ENCODE results near the gene SUN1. TPM values are rescaled to one million over a fixed set of nuclear protein-coding genes. Genes with fewer than 3 reads are reported as not detected.

The SUN1 gene
- total and polyA plus RNA-seq, 2 donors from 2014 or later = 40.4 to 168 TPM

DNA sequence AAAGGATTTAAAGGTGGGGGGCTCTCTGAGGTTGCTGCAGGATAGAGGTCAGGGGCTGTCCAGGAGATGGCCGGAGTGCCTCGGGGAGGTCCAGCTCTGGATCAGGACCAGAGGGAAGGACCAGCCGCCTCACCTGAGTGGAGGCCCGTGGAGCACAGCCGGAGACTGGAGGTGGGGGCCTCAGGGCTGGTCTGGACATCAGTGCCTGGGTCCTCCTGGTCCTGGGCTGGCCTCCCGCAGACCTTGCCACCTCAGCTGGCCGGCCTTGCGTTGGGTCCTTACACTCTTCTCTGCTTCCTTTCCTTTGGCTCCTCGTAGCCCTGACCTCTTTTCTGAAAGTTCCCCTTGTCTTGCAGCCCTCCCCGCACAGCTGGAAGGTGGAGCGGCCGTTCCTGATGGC, 2.0 kb downstream of the SUN1 start:
- Histone ChIP-seq H3K36me3 (ENCODE audit: control insufficient read depth in 2 of 3, insufficient read depth in 3 of 3, low read length in 3 of 3) (peaks cover 0 to 7% (median 4%) of the 10 kb centered on the region in 3 donors), H3K4me1 (ENCODE audit: control insufficient read depth in 2 of 3, insufficient read depth in 2 of 3, low read depth in 1 of 3, low read length in 3 of 3) (peaks cover 0 to 29% (median 18%) of the 10 kb centered on the region in 3 donors), H3K27me3 (ENCODE audit: control insufficient read depth, insufficient read depth, low read length) (no peaks in the 10 kb centered on the region), H3K9ac (ENCODE audit: low read length in 3 of 3) (no peak overlapping the region), H3K9me3 (ENCODE audit: control insufficient read depth in 2 of 3, insufficient read depth in 1 of 3, low read length in 3 of 3) (no peaks in the 10 kb centered on the region), H3K4me3 (ENCODE audit: low read length in 3 of 3) (no peak overlapping the region), H3K27ac (ENCODE audit: low read depth in 2 of 2, low read length in 2 of 2) (peak overlapping the region; percentile 16 to 54)
- TF ChIP-seq, protein P1, sequence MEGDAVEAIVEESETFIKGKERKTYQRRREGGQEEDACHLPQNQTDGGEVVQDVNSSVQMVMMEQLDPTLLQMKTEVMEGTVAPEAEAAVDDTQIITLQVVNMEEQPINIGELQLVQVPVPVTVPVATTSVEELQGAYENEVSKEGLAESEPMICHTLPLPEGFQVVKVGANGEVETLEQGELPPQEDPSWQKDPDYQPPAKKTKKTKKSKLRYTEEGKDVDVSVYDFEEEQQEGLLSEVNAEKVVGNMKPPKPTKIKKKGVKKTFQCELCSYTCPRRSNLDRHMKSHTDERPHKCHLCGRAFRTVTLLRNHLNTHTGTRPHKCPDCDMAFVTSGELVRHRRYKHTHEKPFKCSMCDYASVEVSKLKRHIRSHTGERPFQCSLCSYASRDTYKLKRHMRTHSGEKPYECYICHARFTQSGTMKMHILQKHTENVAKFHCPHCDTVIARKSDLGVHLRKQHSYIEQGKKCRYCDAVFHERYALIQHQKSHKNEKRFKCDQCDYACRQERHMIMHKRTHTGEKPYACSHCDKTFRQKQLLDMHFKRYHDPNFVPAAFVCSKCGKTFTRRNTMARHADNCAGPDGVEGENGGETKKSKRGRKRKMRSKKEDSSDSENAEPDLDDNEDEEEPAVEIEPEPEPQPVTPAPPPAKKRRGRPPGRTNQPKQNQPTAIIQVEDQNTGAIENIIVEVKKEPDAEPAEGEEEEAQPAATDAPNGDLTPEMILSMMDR (IDR thresholded peaks at IDR 0.05; ENCODE audit: borderline replicate concordance, extremely low read depth, insufficient read depth) = no peak
- FAIRE-seq (no peak), DNase-seq (peak in 1 of 5 donors; percentile 67)
- intact Hi-C loops (cut with DNase I) = no loop called here

DNA sequence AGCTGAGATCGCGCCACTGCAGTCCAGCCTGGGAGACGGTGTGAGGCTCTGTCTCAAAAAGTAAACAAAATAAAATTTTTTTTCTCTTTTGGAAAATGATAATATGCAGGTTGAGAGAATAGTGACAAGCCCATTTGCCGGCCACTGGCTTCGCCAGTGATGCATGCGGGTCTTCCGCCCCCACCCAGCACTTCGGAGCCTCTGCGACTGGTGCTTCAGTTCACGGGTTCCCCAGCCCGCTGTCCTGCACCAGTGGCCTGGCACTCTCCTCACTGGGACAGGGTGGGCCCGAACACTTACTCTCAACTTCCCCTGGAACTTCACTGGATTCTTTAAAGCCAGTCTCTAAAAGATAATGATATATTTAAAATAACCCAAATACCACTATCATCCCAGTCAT, 2.7 kb downstream of the SUN1 start:
- FAIRE-seq (no peak), DNase-seq (peak in 1 of 5 donors; percentile 52)
- H3K4me1 ChIP-seq (ENCODE audit: control insufficient read depth in 2 of 3, insufficient read depth in 2 of 3, low read depth in 1 of 3, low read length in 3 of 3) = peaks cover 0 to 29% (median 18%) of the 10 kb centered on the region in 3 donors
- H3K36me3 ChIP-seq (ENCODE audit: control insufficient read depth in 2 of 3, insufficient read depth in 3 of 3, low read length in 3 of 3) = peaks cover 0 to 9% (median 8%) of the 10 kb centered on the region in 3 donors
- H3K27ac ChIP-seq (ENCODE audit: low read depth in 2 of 2, low read length in 2 of 2) = no peak overlapping the region
- no peak overlapping the region for H3K9ac ChIP-seq (ENCODE audit: low read length in 3 of 3)
- intact Hi-C loops (cut with DNase I) = no loop called here
- H3K27me3 ChIP-seq (ENCODE audit: control insufficient read depth, insufficient read depth, low read length) = no peaks in the 10 kb centered on the region
- TF ChIP-seq, protein P1 (IDR thresholded peaks at IDR 0.05; ENCODE audit: borderline replicate concordance, extremely low read depth, insufficient read depth) = no peak
- H3K9me3 ChIP-seq (ENCODE audit: control insufficient read depth in 2 of 3, insufficient read depth in 1 of 3, low read length in 3 of 3) = no peaks in the 10 kb centered on the region
- no peak overlapping the region for H3K4me3 ChIP-seq (ENCODE audit: low read length in 3 of 3)

DNA sequence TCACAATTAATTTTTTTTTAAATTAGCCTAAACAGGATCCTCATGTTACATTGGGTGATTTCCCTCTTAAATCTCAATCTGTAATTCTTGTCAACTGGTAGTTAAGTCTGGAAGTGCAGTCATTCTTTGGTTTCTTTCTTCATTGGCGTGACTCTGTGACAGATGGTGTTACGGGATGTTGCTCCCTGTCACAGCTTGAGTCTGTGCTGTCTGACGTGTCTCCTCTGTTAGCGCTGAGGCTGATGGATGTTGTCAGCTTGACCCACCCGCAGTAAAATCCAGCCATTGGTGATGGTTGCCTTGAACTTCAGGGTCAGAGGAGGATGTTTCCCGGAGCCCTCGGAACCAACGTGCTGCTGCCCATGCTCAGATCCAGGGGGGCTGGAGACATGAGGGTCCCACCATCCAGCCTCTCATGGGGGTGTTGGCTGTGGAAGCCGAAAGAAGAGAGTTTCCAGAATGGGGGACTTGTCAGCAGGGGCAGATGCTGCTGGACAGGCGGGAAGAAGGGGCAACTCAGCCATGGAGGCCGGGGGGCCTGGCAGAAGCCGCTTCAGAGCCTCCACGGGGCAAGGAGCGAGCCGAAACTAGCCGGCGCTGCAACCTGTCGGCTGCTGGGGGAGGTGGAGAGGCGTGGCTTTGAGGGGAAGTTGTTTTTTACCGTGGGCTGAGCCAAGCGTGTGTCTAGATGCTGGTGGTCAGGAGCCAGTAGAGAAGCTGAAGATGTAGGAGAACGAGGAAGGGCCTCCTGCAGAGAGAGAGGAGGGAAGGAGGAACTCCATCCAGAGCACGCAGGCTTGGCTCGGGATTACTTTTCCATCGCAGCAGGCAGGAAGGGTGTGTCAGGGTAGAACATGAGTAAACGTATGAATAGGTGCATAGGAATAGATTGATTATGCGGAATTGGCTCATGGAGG, 3.5 kb downstream of the SUN1 start:
- FAIRE-seq = no peak
- no peaks in the 10 kb centered on the region for H3K27me3 ChIP-seq (ENCODE audit: control insufficient read depth, insufficient read depth, low read length)
- no peak overlapping the region for H3K4me3 ChIP-seq (ENCODE audit: low read length in 3 of 3)
- TF ChIP-seq, protein P1 (IDR thresholded peaks at IDR 0.05; ENCODE audit: borderline replicate concordance, extremely low read depth, insufficient read depth) = no peak
- H3K36me3 ChIP-seq (ENCODE audit: control insufficient read depth in 2 of 3, insufficient read depth in 3 of 3, low read length in 3 of 3) = peaks cover 0 to 12% (median 12%) of the 10 kb centered on the region in 3 donors
- peak overlapping the region in 1 of 2 donors; percentile 38 for H3K27ac ChIP-seq (ENCODE audit: low read depth in 2 of 2, low read length in 2 of 2)
- intact Hi-C loops (cut with DNase I) = no loop called here
- H3K4me1 ChIP-seq (ENCODE audit: control insufficient read depth in 2 of 3, insufficient read depth in 2 of 3, low read depth in 1 of 3, low read length in 3 of 3) = peaks cover 0 to 22% (median 18%) of the 10 kb centered on the region in 3 donors
- H3K9me3 ChIP-seq (ENCODE audit: control insufficient read depth in 2 of 3, insufficient read depth in 1 of 3, low read length in 3 of 3) = no peaks in the 10 kb centered on the region
- DNase-seq = peak in 4 of 5 donors; percentile 59 to 73 (median 68)
- H3K9ac ChIP-seq (ENCODE audit: low read length in 3 of 3) = no peak overlapping the region

Data from kidney (tissue), 14 donors.